Activated CD4-positive, alpha-beta T cell treated with anti-CD3 and anti-CD28 coated beads, Interleukin-2, amount 50 U/mL, for 1 hour (primary cell): ENCODE data around the gene NPC1.
"Not testable (repeated sequence)": the region's sequence is repeated elsewhere in the genome, so short reads cannot be mapped to it uniquely, and the experiment has no call there.

ENCODE experiments used
- DNase-seq: peaks from one replicate; pipeline ENCODE4 v3.0.0-alpha.2; 2020

NPC1 gene

DNA sequence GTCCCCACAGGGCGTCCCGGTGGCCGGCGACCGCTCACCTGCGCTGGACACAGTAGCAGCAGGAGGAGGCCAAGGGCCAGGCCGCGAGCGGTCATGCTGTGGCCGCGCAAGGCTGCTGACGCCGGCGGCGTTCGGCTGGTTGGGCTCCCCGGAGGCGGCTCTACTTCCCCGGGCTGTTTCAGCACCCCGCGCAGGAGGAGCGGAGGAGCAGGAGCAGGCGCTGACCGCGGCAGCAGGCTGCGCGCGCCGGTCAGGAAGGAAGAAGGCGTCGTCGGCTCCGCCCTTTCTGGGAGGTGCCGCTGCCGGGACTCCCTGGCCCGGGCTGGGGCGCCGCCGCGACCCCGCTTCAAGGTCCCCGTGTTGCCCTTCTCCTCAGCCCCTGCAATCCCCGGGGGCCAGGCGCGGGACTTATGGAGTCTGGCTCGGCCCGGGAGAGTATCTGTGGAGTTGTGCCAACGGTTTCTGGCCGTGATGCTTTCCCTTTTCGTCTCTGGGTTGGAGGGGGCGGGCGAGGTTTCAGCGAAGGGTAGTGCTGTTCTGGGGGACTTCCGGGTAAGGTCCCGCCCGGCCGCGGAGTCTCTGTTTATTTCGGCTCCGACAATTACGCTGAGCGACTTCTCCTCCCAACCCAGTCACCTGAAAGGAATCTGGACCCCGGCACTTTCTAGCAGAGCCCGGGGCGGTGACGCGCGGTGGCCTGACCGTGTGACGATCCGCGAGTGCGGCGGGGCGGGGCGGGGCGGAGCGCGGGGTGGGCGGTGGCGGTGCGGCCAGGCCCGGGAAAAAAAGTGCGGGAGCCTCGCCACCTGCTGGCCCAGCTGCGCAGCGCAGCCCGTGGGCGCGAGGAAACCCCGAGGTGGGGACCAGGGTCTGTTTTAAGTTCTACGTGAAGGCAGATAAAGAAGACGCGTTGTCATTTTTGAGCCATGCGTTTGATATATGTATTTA lies at the start of gene NPC1:
NPC1 (minus strand) TSS at position 258 of the 948 bp plus-strand sequence; CDS start at position 95, 163 bp downstream.
- DNase-seq: peak; percentile 89

DNA sequence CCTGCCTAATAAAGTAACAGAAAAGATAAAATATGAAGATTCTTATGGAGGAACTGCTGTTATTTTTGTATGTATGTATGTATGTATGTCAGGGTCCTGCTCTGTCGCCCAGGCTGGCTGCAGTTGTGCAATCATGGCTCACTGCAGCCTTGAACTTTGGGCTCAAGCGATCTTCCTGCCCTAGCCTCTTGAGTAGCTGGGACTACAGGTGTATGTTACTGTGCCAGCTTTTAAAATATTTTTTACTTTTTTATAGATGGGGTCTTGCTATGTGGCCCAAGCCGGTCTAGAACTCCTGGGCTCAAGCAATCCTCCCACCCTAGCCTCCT lies 49.7 kb upstream of the NPC1 start:
- DNase-seq: no peak

DNA sequence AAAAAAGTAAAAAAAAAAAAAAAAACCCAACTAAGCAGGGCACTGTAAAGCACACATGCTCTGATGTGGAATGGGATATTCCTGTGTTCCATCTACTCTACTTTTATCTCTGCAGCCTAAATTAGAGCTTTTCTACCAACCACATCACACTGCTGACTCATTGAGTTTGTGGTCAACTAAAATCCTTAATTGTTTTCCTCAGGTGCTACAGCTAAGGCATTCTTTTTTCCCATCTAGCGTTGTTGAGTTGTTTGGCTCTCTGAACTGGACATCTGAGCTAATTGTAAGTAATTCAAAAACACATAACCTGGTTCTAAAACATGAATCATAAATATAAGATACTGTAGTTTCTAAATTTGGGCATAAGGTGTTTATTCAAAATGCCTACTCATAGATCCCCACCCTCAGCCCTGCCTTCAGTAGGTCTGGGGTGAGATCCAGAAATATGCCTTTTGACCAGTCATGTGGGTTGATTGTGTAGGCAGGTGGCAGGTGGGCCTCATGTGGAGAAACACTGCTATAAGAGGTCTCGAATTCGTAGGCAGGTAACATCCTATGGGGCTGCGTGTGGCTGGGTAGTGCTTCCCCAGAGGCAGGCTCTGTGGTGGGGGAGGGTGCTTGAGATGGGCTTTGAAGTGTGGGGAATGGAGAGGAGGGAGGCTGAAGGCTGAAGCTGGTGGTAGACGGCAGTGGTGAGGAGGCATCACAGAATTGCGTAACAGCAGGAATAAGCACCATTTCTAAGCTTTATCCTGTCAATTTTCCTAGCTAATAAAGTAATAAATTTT lies 49.2 kb upstream of the NPC1 start:
- no peak for DNase-seq

DNA sequence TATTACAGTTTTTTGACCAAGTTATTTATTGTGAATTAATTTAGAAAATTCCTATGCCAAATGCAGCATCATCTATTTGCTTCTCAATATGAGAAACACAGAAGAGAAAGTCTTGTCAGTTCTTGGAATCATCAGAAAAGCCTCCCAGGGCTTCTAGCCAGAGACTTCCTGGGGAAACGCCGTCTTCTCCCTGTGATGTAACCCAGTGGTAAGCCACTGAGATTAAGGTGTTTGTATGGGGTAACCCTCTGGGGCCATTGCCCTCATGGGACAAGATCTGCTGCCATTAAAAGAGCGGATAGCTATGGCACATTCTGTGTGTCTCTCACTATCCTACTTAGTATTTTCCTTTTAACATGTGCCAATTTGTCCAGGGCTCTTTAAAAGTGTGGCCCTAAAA lies 48.4 kb upstream of the NPC1 start:
- no peak for DNase-seq

DNA sequence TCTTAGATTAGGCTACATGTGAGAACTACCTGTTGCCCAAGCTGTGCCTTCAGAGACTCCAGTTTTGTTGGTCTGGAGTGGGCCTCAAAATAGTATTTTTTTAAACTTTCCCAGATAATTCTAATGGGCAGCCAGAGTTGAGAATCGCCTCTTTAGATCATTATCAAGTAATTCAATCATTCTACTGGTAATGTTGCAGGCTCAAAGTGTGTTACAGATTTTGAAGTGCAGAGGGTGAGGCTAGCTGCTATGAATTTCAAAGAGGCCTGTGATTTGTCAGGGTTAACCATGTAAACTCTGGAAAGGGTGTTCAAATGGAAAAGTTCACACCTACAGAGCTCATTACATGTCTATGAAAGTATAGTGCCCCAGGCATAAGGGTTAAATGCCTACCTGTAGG lies 46.3 kb upstream of the NPC1 start:
- no peak for DNase-seq

DNA sequence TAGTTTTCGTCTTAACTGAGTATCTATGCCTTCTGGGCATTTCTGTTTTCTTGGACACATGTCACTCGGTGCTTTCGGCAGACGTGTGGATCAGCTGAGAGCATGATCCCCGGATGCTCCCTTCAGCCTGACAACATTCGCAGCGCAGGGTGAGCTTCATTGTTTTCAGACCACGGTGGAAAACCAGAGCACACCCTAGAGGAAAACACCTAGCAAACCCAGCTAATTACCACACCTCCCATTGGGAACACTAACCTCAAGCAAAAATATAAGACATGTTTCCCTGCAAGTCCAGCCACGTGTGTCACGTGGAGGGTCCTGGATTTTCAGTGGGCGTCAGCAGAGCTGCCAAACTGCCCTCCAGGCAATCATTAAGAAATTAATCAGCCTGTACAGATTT lies 45.4 kb upstream of the NPC1 start:
- no peak for DNase-seq

DNA sequence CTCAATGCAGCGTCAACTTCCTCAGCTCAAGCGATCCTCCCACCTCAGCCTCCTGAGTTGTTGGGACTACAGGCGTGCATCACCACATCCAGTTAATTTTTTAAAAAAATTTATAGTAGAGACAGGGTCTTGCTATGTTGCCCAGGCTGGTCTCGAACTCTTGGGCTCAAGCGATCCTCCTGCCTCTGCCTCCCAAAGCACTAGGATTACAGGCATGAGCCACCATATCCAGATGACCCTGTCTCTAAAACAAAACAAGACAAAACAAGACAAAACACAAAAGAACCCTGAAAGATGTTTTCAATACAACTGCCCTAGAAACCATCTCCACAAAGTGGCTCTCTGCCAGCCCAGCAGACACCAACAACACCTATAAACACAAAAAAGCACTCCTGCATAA lies 45.0 kb upstream of the NPC1 start:
- DNase-seq: no peak

DNA sequence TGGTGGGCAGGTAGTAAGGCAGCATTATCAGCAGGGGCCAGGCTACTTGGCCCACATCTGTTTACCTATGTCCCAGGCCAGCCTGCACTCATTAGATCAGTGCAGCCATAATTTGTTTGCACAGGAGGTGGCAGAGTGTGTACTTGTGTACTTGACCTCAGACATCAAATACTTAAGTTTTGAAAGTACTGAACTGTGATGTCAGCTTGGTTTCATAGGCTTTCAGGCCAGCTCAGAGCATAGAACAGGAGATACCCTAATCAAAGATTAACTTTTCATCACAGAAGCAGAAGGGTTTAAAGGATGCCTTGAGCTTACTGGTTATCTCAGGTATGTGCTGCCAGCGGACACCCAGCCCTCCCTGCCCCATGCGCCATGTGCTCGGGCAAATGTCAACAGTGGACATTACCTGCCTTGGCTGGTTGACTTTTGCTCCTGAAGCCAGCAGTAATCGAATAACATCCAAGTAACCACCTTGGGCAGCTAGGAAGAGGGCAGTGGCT lies 43.2 kb upstream of the NPC1 start:
- no peak for DNase-seq

DNA sequence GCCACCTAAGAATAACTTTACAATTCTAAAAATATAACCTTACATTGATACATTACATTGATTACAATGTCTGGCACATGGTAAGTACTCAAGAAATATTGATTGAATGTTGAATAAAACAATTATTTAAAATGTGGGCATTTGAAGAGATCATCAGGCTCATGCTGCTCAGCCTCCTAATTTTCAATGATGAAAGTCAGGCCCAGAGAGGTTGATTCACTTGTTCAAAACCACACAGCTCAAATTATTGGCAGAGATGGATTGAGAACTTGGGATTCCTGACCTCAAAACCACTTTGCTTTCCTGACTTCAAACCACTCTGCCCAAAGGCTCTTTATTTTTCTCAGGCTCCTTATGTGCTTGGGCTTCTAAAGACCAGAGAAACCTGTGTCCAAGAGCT lies 41.7 kb upstream of the NPC1 start:
- DNase-seq: no peak

DNA sequence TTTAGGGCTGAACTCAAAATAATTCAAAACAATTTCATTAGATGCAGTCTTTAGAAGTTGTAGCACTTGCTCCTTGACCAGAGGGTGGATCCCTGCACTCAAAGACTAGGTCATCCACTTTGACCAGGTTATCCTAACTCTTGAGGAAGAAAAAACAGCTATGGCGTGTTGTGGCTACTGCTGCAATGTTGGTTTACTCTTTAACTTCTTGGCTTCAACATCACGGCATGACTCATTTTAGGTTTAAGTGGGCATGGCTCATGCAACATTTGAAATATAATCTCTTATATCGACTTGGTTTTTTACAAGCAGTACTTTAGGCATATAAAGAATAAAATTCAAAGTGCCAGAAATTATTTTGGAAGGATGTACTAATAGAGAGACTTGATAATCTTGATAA lies 41.0 kb upstream of the NPC1 start:
- DNase-seq: no peak

DNA sequence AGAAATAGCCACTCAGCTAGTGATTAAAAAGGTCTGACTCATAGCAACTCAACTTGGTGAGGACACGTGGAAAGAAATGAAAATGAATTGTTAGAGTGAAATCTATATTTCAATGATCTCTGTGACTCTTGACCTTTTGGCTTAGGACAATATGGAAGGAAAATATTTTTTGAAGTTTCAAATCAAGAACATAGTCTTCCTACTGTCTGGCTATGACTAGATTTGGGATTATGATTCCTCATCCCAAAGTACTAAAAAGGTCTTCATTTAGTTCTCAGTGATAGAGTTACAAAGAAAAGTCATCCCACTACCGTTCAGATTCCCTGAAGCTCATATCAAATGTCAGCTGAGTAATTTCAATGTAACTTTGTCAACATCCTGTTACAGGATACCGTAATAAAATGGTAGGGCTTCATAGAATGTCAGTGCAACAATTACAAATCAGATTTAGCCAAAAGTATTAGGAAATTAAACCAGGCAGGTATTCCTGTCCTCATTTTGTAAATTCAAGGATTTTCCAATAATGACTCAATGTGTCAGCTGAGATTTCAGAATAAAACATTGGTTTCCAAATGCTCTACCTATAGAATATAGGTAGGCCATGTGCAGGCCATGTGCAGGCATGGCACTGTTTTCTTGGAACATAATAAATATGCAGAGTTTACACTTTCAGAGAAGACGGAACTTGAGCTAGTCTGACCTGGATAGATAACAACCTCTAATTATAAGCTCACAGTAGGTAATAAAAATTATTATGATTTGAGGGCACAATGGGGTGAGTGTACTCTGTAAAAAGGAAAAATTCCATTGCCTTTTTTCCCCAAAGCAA lies 40.4 kb upstream of the NPC1 start:
- no peak for DNase-seq

DNA sequence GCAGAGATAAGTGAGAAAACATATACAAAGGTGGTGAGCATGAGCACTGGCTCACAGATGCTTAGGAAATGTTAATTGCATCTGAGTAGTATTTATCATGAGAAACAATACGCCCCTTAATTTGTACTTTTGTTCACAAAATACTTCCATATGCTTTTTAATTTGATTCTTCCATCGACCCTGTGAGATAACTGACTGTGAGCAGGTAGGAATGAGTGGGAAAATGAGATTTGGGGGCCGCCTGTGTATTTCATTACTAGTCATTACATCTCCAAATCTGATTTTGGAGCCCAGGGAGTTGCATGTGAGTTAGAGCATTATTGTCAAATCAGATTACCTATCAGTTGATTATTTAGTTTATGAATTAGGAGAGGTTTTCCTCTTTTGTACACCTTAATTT lies 36.7 kb upstream of the NPC1 start:
- DNase-seq: no peak

DNA sequence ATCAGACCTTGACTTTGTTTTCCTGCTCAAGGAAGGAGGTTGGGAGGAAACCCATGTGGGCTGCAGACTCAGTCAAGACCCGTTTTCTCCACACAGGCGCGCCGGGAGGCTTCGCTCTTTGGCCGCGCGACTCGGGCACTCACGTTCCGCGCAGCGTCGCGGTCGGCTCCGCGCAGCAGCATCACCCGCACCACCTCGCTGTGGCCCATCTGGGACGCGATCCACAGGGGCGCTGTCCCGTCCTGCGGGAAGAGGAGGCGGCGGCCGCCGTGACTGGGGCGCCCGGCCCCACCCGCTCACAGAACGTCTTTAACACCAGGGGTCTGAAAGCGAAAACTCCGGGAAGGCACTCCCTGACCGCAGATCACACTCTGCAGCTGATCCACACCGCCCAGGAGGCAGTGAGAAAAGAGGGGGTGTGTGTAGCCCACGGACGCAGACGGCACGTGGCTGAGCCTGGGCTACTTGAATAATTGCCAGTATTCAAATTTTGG lies 33.1 kb upstream of the NPC1 start:
- no peak for DNase-seq

DNA sequence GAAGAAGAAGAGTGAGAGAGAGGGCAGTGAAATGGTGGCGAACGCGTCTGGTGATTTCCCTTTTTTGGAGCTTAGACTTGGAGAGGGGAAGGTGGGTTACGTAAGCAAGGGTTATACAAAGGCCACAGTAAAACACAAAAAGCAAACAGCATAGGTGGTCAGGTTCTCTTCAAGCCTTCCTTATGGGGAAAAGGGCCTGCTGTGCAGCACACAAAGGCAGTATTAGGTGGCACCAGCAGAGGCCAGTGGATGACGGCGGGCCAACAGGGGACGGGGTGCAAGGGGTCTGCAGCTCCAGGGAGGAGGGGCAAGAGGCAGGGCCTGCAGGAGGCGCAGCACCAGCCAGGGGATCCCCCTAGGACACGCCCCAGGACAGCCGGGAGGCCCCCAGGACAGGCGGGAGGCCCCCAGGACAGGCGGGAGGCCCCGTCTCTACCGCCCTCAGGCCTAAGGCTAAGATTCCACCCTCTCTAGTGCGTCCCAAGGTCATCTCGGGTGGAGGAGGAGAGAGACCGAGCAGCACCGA lies 32.6 kb upstream of the NPC1 start:
- no peak for DNase-seq

DNA sequence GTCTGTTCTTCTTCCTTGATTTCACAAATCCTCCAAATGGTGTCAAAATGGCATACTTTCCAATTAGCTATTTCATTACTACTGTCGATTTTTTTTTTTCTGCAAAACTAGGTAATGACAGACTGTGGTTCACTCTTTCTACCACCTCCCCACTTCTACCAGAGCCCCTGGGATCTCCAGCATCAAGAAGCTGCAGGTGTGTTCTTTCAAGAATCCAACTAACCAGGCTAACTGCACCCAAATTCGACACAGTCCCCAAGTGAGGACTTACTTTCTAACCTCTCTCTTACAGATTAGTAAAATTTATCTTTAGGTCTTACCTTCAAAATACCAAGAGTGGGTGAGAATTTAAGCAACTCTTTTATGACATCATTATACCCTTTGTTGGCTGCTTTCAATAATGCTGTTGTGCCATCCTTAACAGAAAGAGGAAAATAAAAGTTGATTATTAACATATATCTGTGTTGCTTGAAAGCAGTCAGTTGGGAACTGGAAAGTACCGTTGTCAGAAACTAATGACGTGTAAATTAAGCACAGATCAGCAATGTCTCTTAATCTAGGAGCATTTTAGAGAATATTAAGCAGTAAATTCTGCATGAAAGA lies 31.2 kb upstream of the NPC1 start:
- DNase-seq: no peak

DNA sequence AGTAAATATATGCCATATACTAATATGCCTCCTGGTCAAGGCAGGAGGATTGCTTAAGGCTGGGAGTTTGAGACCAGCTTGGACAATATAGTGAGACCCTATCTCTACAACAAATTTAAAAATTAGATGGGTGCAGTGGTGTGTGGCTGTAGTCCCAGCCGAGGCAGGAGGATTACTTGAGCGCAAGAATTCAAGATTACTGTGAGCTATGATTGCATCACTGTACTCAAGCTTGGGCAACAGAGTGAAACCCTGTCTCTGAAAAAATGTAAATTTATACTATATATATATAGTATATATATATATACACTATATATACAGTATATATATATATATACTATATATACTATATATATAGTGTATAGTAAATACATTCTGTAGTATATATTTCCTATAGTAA lies 30.0 kb upstream of the NPC1 start:
- DNase-seq: no peak

DNA sequence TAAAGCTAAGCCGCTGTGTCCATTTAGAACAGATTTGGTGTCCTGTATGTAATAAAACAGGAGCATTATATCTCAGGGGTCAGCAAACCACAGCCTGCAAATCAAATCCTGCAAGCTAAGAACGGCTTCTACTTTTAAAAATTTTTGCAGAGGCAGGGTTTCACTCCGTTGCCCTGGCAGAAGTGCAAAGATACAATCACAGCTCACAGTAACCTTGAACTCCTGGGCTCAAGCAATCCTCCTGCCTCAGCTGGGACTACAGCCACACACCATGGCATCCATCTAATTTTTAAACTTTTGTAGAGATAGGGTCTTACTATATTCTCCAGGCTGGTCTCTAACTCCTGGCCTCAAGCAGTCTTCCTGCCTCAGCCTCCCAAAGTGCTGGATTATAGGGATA lies 28.6 kb upstream of the NPC1 start:
- DNase-seq: no peak

DNA sequence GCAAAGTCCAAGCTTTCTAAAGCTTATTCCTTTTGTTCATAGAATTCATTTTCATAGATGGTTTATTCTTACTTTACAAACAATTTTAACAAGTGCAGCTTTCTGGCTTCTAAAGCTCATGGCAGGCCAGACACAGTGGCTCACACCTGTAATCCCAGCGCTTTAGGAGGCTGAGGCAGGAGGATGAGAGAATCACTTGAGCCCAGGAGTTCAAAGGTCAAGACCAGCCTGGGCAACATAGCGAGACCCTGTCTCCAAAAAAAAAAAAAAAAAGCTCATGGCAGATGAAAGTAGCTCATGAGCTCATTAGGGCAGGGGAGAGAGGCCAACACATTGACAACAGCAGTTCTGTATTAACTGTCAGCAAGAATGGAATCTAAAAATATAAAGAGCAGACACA lies 28.1 kb upstream of the NPC1 start:
- DNase-seq: no peak

DNA sequence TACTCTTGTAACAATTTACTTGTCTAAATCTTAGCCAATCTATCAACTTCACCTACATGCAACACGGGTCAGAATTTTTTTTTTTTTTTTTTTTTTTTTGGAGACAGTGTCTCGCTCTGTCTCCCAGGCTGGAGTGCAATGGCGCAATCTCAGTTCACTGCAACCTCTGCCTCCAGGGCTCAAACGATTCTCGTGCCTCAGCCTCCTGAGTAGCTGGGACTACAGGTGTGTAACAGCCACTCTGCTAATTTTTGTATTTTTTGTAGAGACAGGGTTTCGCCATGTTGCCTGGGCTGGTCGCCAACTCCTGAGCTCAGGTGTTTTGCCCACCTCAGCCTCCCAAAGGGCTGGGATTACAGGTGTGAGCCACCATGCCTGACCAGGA lies 26.8 kb upstream of the NPC1 start:
- not testable (repeated sequence) for DNase-seq

DNA sequence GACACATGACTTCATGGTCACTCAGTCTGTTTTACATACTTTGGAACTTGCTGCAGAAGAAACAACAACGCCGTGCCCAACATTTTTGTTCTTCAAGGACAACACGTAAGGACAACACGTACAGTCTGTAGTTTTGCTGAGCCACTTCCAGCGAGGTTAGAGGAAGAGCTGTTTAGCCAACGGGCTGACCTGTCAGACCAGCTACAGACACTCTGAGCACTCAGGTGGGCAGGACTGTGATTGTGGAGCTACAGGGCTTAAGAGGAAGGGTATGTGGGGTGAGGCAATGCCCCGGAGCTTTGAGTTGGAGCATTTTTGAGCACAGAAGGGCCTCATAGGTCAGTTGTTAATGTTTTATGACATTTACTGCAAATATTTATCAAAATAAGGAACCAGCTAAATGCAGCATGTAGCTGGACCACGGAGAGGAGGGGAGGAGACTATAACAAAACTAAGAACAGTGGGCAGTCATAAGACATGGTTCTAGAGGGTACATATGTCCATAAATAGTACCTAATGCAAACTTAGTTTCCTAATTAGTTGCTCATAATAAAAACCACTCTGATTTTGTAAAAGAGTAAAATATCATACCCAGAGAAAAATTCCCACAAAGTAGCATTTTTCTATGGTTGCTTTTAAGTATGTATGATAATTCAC lies 26.3 kb upstream of the NPC1 start:
- no peak for DNase-seq

DNA sequence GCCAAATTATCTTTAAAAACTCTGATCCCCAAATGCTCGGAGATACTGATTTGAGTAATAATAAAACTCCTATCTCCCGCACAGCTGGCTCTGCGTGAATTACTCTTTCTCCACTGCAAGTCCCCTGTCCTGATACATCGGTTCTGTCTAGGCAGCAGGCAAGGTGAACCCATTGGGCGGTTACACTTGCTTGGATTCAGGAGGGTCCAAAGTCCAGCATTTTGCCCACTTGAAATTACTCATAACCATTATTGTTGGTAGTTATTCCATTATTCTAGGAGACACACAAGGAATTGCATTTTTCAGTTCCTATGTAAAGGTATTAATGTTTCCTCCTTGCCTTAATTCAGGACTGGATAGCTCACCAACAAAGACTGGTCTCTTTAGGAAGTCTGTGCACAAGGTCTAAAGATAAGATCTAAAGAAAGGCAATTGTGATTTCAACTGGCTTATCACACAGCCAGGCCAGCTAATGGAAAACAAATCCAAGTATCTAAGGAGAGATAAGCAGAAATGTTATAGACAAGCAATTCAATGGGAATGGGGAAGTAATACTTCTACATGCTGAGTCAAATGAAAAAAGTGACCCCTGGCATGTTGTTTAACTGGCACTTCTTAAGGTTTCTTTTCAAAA lies 23.2 kb upstream of the NPC1 start:
- no peak for DNase-seq
